SH-SY5Y (cell line): ENCODE results near the gene UBE2J1.

Experiments
- GATA2 ChIP-seq: IDR thresholded peaks from 2 replicates; pipeline ENCODE4 v1.6.1; 2011; ENCODE audit warnings: mild to moderate bottlenecking, low read depth, low read length
- GATA3 ChIP-seq: IDR thresholded peaks from 2 replicates; pipeline ENCODE4 v1.6.1; 2011; ENCODE audit warnings: low read depth, mild to moderate bottlenecking, low read length, moderate library complexity

The UBE2J1 gene

DNA sequence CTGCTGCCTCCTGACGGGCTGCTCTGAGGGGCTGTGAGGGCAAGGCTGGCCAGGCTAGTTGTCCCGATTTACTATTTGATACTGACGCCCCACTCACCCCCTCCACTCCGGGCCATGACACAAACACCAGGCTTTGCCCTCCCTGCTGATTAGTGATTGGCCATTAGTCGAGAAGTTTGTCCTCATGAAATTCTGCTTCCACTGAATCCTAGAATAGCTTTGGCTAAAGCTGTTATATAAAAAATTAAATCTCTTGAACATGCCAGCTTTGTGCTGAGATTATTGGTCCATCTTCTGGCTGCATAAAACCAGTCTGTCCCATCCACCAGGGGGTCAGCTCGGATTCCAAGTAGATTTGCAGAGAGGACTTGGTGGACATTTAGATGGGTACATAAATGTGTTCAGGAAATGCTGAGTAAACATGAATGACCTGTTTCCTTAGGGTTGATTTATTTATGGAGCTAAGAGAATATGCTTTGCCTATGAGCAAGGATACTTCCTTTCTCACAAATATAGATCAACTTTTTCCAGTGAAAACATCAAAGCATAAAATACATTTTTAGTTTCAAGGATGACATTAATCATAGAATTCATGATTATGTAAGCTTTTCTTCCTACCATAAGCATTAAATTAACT lies 37.2 kb downstream of the UBE2J1 start, which contains the start of gene GABRR2:
GABRR2 (minus strand) TSS at position 51 of the 637 bp plus-strand sequence. CDS start 134 bp downstream, outside the sequence.
- no peak for TF ChIP-seq GATA2
- TF ChIP-seq GATA3: no peak

DNA sequence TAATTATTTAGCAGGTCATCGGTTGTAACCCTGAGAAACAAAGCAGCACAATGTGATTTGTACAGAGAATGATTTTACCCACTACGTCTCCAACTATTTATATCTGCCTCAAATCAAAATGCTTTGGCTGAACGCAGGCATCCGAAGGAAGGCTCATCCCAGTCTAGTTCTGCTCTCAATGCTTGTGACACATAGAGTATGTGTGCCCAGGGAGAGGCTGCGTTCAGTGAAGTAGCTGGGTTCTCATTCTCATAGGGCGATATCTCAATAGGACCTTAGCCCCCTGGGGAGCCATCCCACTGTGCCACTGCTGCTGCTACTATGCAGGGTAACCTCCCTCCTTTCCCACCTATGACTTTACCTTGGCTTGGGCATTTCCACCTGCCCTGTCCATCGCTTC lies 37.8 kb downstream of the UBE2J1 start:
- TF ChIP-seq GATA3: no peak
- TF ChIP-seq GATA2: no peak

DNA sequence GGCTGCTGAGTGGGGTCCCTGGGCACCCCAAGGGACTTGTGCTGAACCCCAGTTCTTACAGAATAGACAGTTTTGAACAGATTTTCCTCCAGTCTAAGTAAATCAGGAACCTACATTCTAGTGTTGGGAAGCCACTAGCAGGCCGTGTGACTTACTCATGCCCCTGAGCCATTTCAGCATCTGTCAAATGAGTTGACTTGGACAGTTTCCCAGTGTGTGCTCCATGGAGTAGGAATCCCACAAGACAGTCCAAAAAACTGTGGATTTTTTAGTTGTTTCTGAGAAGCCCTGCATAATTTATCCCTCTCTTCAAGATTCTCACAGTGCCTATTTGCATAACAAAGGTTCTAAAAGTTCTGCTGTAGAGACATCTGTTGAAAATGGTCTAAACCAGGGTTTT lies 39.5 kb downstream of the UBE2J1 start:
- no peak for TF ChIP-seq GATA2

DNA sequence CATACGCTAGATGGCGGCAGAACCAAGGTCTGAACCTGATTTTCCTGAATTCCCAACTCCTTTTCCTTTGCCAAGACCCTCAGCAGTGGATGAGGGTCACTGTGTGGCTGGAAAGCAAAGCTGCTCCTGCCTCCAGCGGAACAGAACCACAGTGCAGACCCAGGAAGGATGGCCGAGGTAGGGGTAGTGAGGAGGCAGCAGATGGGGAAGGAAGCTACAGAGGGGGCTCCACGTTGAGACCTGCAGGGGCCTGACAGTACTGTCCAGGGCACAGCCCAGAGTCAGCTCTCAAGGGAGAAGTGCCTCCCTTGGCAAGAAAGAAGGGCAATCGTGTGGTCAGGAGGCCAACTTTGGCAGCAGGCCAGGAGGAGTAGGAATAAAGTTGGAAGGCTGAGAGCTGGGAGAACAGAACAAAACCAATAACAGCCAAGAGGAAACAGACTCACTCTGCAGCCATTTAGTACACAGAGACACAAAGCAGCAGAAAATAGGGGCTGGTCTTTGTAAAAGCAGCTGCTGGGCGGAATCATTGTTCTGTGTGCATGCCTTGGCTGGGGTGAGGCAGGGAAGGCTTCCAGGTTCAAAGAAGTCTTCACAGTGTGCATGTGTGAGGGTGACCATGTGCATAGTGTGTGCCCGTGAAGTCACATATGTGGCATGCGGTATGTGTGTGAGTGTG lies 40.5 kb downstream of the UBE2J1 start:
- TF ChIP-seq GATA2 (no peak), GATA3 (no peak)

DNA sequence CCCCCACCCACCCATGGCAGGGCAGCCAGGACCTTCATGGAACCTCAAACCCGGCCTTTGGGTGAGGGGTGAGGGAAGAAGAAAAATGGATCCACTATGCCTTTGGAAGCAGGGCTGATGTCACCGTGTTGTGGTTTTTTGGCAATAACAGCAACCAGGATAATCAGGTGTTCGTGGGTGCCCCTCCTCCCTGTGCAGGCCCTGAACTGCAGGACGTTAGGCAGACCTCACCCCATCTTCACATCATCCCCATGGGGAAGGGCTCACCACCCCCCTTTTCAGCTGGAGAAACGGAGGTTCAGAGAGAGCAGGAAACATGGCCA lies 41.0 kb downstream of the UBE2J1 start:
- no peak for TF ChIP-seq GATA2

DNA sequence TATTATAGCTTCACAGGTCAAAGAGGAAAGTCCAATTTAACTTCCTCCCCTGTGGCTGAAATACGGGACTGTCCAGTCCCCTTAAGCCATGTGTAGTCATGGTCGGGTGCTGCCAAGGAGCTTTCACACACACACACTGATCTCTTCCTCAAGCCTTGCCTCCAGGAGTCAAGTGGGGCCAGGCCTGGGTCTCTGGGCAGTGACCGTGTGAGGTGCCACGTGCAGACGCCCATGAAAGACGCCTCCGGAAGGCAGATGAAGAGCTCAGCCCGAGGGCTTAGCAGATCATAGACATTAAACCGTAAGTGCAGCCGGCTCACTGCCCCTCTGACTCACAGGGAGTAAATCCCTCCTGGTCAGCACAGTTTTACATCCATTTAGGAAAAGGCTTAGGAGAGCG lies 41.6 kb downstream of the UBE2J1 start:
- TF ChIP-seq GATA2: no peak
- no peak for TF ChIP-seq GATA3

DNA sequence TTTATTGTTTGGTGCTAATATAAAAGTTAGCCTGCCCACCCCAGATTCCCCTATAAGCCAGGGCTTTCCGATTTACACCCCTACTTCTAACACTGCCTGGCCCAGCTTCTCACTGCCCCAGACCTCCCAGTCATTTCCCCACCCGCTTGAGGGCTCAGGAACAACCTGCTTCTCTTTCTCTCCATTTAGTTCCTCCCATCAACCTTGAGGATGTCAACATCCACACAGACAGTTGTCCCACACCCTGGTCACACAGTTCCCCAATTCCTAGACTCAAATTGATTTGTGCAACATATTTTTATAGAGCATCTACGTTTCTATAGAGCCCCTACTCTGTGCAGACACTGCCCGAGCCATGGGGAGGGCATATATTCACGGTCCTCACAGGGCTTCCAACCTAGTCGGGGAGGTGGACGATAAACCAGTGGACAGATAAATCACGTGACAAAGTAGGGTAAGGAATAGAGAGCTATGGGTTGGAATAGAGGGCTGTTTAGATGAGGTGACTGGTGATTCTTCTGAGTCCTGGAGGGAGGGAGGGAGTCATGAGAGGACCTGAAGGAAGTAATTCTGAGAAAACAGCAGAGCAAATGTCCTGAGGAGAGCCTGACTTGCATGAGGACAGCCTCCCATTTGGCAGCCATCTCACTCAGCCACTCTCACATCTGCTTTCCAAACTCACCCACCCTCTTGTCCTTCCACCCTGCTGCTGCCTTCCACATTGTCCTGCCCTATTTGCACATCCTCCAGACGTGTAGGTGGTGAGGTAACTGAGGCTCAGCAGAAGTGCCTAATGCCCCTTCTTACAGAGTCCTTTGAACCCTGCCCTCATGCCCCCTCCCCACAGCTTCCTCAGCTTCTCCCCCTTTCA lies 43.8 kb downstream of the UBE2J1 start:
- TF ChIP-seq GATA3 (no peak), GATA2 (no peak)

DNA sequence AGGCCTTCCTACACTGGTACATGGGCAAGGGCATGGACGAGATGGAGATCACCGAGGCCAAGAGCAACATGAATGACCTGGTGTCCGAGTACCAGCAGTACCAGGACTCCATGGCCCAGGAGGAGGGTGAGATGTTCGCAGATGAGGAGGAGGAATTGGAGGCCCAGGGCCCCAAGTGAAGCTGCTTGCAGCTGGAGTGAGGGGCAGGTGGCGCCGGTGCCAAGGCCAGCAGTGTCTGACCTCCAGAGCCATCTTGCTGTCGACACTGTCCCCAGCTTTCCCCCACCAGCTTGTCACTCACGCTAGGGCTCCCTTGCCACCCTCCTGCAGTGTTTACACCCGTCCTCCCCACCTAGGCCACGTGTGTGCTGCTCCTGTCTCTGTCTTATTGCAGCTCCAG lies 49.6 kb downstream of the UBE2J1 start:
- TF ChIP-seq GATA2 (no peak), GATA3 (no peak)

DNA sequence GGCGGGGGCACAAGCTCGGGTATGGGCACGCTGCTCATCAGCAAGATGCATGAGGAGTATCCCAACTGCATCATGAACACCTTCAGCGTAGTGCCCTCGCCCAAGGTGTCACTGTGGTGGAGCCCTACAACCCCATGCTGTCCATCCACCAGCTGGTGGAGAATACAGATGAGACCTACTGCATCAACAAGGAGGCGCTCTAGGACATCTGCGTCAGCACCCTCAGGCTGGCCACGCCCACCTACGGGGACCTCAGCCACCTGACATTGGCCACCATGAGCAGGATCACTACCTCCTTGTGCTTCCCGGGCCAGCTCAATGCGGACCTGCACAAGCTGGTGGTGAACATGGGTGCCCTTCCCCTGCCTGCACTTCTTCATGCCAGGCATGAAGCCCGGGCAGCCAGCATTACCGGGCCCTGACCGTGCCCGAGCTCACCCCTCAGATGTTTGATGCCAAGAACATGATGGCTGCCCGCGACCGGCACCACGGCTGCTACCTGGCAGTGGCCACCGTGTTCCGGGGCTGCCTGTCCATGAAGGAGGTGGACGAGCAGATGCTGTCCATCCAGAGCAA lies 50.2 kb downstream of the UBE2J1 start:
- TF ChIP-seq GATA3: no peak
- no peak for TF ChIP-seq GATA2

DNA sequence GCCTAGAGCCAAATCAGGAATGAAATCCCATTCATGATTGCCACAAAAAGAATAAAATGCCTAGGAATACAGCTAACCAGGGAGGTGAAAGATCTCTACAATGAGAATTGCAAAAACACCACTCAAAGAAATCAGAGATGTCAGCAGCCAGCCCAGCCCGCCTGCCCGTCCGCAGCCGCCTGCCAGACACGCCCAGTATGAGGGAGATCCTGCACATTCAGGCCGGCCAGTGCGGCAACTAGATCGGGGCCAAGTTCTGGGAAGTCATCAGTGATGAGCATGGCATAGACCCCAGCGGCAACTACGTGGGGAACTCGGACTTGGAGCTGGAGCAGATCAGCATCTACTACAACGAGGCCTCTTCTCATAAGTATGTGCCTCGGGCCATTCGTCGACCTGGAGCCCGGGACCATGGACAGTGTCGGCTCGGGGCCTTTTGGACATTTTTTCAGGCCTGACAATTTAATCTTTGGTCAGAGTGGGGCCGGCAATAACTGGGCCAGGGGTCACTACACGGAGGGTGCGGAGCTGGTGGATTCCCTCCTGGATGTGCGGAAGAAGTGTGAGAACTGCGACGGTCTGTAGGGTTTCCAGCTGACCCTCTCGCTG lies 50.8 kb downstream of the UBE2J1 start:
- TF ChIP-seq GATA3 (no peak), GATA2 (no peak)

DNA sequence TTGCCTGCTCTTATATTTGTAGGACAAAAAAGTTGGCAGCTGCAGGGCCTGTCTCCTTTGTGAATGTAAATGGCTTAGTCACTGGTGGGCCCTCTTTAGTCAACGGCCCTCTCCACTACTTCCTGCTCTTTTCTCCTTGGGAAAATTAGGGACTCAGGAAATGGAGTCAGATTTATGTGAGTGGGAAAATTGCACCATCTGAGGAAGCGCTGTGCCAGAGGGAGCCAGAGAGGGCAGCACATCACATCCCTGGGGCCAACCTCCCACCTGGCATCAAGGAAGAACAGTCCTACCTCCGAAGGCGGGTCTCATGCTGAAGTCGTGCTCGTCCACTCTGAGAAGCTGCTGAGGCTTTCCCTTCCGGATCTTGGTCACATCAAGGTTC lies 53.1 kb downstream of the UBE2J1 start:
- TF ChIP-seq GATA3: no peak
- no peak for TF ChIP-seq GATA2

DNA sequence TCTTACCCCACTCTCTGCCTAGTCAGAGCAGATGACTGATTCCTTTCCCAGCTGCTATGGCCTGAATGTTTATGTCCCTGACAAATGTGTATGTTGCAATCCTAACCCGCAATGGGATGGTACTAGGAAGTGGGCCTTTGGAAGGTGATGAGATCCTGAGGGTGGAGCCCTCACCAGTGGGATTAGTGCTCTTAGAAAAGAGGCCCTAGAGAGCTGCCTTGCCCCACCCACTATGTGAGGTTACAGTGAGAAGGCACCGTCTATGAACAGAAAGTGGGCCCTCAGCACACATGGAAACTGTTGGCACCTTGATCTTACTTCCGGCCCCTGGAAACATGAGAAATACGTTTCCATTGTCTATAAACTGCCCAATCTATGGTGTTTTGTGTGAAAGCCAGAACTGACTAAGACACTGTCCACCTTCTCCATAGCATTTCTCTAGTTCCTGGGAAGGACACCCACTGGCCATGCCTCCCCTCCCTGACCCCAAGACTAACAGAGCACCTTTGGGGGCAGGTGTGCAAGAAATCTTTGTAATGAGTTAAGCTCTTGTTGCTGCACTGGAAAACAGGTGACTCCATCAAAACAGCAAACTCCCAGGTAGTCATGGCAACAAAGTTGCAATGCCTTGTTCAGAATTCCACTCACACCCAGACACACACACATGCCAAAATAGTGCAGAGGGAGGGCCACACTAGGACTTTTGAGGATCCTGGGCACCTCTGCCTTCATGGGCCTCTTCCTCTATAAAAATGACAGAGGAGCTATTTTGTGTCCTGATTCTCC lies 53.6 kb downstream of the UBE2J1 start:
- TF ChIP-seq GATA2 (no peak), GATA3 (no peak)

DNA sequence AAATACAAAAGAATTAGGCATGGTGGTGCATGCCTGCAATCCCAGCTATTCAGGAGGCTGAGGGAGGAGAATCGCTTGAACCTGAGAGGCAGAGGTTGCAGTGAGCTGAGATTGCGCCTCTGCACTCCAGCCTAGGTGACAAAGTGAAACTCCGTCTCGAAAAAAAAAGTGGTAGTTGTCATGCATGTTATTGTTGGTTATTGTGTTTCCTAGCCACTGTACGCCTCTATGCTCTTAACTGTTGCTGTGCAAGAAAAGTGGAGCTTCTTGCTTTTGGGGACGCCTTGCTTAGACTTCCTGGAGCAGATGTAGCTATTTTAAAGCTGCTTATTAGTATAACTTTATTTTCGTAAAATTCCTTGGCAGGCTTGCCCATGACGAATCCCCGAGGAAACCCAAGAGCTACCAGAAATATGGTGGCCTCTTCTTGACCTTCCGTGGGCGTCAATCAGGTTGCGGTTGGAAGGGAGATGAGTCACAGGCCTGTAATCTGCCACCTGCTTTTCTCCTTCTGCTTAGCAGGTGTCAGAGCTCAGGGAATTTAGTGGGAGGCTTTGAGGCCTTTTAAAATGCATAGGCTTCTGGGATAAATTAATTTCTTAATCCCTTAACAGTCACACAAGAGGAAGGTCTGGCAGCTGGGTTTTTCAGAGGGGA lies 54.7 kb downstream of the UBE2J1 start:
- TF ChIP-seq GATA3 (no peak), GATA2 (no peak)

DNA sequence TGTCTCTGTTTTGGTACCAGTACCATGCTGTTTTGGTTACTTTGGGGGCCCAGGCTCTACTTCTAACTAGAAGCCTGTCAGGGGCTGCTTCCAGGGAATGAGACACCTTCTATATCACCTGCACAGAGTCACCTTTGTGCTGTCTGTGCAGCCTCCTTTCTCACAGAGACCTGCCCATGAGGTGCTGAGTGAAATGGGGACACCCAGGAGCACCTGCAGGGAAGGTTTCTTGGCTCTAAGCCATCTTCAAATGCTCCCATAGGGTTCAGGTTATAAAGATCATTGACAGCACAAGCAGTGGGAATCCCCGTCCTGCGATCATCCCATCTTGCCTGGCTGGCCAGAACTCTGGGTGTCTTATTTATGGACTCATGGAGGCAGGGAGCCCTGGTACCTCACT lies 56.5 kb downstream of the UBE2J1 start:
- no peak for TF ChIP-seq GATA3
